ENCODE results near the gene PXDC1.
"Not testable (repeated sequence)": the region's sequence is repeated elsewhere in the genome, so short reads cannot be mapped to it uniquely, and the experiment has no call there.

Gene PXDC1

GRCh38 chr6:3707751-3708412 is 43.6 kb downstream of the PXDC1 start:
- DNase-seq, result no peak

GRCh38 chr6:3707024-3707423 is 44.5 kb downstream of the PXDC1 start:
- no peak for DNase-seq

GRCh38 chr6:3706547-3706946 is 45.0 kb downstream of the PXDC1 start:
- DNase-seq, result no peak

GRCh38 chr6:3701631-3702030 is 49.9 kb downstream of the PXDC1 start:
- DNase-seq, result no peak

GRCh38 chr6:3699231-3699630 is 52.3 kb downstream of the PXDC1 start:
- DNase-seq, result no peak

- no peak for DNase-seq
Measured at GRCh38 chr6:3698021-3698420, 53.5 kb downstream of the PXDC1 start.

- no peak for DNase-seq
Measured at GRCh38 chr6:3697609-3698008, 53.9 kb downstream of the PXDC1 start.

GRCh38 chr6:3696525-3697088 is 54.9 kb downstream of the PXDC1 start:
- DNase-seq, result no peak

GRCh38 chr6:3695065-3695817 is 56.3 kb downstream of the PXDC1 start:
- no peak for DNase-seq

GRCh38 chr6:3693831-3694230 is 57.7 kb downstream of the PXDC1 start:
- DNase-seq, result no peak

- no peak for DNase-seq
Measured at GRCh38 chr6:3690506-3690905, 61.0 kb downstream of the PXDC1 start.

GRCh38 chr6:3687847-3688246 is 63.7 kb downstream of the PXDC1 start:
- DNase-seq, result no peak

GRCh38 chr6:3683331-3683730 is 68.2 kb downstream of the PXDC1 start:
- DNase-seq, result no peak

- no peak for DNase-seq
Measured at GRCh38 chr6:3678946-3679345, 72.6 kb downstream of the PXDC1 start.

GRCh38 chr6:3677751-3678150 is 73.8 kb downstream of the PXDC1 start:
- not testable (repeated sequence) for DNase-seq

- DNase-seq, result not testable (repeated sequence)
Measured at GRCh38 chr6:3677351-3677750, 74.2 kb downstream of the PXDC1 start.

All from activated CD4-positive, CD25-positive, alpha-beta regulatory T cell treated with anti-CD3 and anti-CD28 coated beads, Interleukin-2, amount 50 U/mL, for 72 hours (primary cell).